Posterior vena cava (tissue), 2 donors: ENCODE data around the gene IFNL2. TPM values are rescaled to one million over a fixed set of nuclear protein-coding genes. Genes with fewer than 3 reads are reported as not detected.

Experiments used
- DNase-seq: peaks from one replicate; pipeline ENCODE4 v3.0.0-alpha.2; 2020; ENCODE audit warnings: low spot score
- intact Hi-C, 2 donors: fragments of 100-400 bp; cut with DNase I; formaldehyde crosslinking; loops; one replicate each; pipeline versions ENCODE4 v1.14.1 to v1.14.2; 2022 to 2023
- total RNA-seq, 2 donors: library from RNA; stranded (reverse); fragmentation: NEBNext Ultra II Directional; extraction: Animal tissue kit (Norgen Biotek cat#: 25700); gene quantifications; one replicate each; pipeline ENCODE4 v1.2.1, GENCODE V29; 2021
- donor health status: DM: yes; HTN: yes; CAD: no.
- donor health status: DM: yes; HTN: yes; CAD: no.

IFNL2 gene
- total RNA-seq, 2 donors from 2014 or later: not detected

DNA sequence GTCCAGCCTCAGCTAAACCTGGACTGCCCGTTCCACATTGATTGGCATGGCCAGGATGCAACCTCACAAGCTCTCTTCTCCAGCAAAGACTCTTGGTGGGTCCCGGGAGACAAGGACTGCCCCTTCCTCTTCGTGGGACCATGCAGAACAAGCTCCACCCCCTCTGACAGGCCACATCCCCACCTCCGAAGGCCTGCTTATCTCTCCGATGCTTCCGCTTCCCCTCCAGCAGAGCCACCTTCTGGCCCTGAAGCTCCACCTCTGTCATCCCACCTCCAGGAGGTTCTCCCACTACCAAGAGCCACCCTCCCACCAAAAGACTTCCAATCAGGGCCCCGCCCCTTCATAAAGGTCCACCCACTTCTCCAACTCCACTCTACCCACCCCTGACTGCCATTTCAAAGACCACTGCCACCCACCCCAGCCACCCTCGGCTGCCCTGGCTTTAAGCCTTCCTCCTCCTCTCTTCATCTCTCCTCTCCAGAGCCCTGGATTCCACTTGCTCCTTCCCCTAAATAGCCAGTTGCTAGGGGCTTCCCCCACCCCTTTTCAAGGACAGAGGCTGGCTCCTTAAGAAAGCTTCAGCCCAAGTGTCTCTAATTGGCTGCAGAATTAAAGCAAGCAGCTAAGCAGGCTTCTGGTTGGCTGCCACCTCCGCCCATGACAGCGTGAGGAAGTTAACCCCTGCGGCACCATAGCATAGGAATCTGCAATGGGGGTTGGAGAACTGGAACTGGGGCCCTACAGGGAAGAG lies 42.5 kb downstream of the IFNL2 start:
- DNase-seq: peak; percentile 31
- intact Hi-C loops: no loop called here

DNA sequence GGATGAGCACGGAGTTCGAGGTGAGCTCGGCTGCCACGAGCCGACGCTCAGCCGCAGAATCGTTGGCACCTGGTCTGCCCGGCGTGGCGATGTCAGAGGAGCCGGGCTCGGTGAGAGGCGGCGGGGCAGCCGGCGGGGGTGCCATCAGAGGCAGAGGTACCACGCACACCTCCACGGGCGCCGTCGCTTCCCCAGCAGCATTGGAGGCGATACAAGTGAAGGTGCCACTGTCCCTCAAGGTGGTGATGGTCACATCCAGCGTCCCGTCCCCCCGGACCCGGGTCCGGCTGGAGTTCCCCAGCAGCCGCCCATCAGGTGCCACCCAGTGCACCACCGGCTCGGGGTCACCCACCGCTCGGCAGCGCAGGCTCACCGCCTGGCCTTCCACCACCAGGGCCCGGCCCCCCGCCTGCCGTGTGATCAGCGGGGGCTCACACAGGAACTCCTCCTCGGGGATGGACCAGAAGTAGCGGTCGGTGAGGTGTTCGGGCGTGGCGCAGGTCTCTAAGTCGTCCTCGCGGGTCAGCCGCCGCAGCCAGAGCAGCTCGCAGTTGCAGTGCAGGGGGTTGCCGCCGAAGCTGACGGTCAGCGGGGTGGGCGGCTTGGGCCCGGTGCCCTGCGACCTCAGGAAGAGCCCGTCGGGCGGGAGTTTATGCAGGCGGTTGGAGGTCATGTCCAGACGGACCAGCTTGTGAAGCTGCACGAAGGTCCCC lies 46.0 kb downstream of the IFNL2 start:
- intact Hi-C loops: no loop called here

DNA sequence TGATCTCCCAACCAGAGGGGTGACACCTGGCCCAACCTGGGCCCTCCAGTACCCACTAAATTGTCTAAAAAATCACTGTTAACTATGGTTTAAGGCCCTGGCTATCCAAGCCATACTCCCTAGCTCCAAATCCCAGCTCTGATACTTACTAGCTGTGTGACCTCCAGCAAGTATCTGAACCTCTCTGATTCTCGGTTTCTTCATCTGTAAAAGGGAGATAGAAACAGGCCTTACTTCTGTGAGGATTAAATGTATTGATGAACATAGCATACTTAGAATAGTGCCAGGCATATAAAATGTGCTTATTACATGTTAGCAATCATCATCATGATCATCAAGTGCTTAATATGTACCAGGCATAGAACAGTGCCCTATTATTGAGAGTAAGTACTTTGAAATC lies 47.7 kb downstream of the IFNL2 start:
- DNase-seq: no peak

More for the DNA sequence above, 46.0 kb downstream of the IFNL2 start:
- DNase-seq: no peak

DNA sequence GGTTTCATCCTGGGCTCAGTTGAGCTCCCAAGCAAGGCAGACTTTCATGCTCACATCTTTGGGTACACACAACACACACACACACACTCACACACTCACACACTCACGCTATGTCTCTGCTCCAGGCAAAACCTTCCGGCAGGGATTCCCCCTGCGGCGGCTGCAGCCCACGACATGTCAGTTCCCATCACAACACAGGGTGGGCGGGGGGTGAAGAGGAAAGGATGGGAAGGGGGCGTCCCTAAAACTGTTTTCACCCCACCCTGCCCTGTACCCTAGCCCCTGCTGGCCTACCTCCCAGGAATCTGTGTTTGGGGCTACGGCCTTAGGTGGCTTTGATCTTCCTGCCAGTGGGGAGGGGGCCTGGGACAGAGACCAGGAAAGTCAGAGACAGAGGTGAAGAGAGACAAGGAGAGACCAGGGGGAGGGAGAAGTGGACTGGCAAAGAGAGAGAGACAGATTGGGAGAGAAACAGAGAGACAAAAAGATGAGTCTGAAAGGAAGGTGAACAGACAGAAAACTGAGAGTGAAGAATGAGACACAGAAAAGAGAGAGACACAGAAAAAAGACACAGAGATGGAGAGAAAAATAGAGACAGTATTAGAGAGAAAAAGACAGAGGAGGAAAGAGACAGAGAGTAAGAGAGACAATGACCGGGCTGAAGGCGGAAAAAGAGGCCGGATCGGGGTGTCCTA lies 48.6 kb downstream of the IFNL2 start:
- intact Hi-C loops: no loop called here
- no peak for DNase-seq

More for the DNA sequence above, 47.7 kb downstream of the IFNL2 start:
- intact Hi-C loops: no loop called here

DNA sequence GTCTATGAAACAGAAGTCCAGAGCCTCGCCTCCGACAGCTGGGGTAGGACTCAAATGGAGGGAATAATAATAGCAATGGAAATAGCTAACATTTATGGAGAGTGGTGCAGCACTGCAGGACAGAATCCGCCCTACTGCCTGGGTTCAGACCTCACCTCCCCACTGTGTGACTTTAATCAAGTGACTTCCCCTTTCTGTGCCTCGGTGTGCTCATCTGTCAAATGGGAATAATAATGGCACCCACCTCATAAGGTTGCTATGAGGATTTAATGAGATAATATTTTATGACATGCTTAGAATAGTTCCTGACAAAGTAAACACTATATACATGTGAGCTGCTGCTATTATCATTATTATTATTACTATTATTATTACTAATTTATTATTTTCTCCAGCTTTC lies 49.3 kb downstream of the IFNL2 start:
- intact Hi-C loops: no loop called here
- no peak for DNase-seq

DNA sequence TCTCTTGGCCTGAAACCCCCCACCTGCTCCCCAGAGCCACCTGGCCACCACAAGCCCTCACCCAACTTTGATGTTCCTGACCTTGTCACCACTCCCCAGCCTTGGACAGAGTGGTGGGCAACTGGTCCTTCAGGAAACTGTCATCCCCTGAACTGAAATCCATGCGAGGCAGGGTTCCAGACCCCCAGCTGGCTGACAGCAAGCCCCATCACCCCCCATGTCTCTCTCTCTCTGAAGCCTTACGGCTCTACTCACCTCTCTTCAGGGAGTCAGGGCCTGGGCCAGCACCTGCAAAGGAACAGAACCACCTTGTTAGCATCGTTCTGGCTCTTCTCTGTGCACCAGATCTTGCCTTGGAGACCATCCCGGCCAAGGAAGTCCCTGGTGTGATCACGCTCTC lies 49.9 kb downstream of the IFNL2 start:
- intact Hi-C loops: no loop called here
- no peak for DNase-seq

DNA sequence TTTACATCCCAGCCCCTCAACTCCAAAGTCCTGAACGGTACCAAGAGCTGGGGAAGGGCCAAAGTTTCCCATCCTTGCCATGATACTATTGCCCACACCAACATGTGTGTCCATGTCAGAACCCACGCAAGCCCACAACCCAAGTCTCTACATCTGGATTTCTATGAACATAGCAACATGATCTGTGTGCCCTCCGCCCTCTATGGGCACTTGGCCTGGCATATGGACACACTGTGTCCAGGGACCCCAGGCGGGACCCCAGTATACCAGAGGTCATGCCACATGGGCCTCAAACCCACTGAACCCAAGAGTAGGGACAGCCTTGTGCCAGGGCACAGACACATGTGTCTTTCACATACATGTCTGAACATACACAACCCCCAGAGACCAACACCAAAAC lies 50.5 kb downstream of the IFNL2 start:
- intact Hi-C loops: no loop called here
- DNase-seq: no peak

DNA sequence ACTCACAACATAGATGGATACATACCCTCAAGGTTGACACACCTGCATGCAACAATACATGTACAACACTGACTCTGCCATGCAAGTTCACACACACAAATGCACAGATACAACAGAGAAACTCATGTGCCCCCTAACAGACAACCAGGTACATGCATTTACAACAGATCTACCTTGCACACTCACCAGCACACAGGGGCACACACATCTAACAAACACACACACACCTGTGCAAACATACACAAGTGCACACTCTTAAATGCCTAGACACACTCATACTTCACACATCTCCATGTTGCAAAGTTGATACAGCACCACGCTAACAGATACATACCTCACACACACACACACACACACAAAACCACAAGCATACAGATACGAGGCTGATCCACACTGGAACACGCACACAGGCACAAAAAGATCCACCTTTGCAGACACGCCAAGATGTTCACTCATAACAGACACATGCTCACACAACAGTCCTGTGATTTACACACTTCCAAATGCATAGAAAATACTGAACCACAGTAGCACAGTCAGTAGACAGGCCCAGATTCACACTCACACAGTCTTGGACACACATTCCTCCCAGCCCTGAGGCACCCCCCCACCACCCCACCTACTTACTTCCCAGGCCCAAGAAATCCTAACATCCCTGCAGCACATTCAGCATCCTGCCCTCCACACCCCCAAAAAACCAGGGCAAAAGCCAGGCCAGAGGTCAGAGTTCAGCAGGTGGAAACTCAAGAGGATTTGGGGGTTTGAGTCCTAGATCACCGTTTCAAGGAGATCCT lies 51.1 kb downstream of the IFNL2 start:
- no peak for DNase-seq
- intact Hi-C loops: no loop called here

Other genes starting within 250 kb of the IFNL2 start
- gene FBXO27, start 235.8 kb upstream of the IFNL2 start, total RNA-seq: 10 to 100 TPM in 1 of 2 donors, 1 to 10 TPM in 1; 8.5 to 10.0 TPM
- not detected for gene ACP7, start 184.0 kb upstream of the IFNL2 start, total RNA-seq
- gene PAK4, start 142.6 kb upstream of the IFNL2 start, total RNA-seq: 10 to 100 TPM; 15.0 to 17.3 TPM
- not detected for gene NCCRP1, start 71.4 kb upstream of the IFNL2 start, total RNA-seq
- gene SYCN, start 64.1 kb upstream of the IFNL2 start, total RNA-seq: not detected
- gene IFNL3, start 23.4 kb upstream of the IFNL2 start, total RNA-seq: not detected
- gene IFNL4, start 19.5 kb upstream of the IFNL2 start, total RNA-seq: not detected
- gene IFNL1, start 28.0 kb downstream of the IFNL2 start, total RNA-seq: not detected
- gene LRFN1, start 52.5 kb downstream of the IFNL2 start, total RNA-seq: under 1 TPM; 0.29 to 0.32 TPM
- 10 to 100 TPM; 35.0 to 48.4 TPM for gene GMFG, start 67.6 kb downstream of the IFNL2 start, total RNA-seq
- 100 to 1,000 TPM in 1 of 2 donors, 10 to 100 TPM in 1; 74.5 to 119 TPM for gene SAMD4B, start 74.0 kb downstream of the IFNL2 start, total RNA-seq
- 10 to 100 TPM; 26.0 to 28.5 TPM for gene PAF1, start 122.7 kb downstream of the IFNL2 start, total RNA-seq
- 10 to 100 TPM; 32.7 to 33.3 TPM for gene MED29, start 123.0 kb downstream of the IFNL2 start, total RNA-seq
- 100 to 1,000 TPM; 258 to 509 TPM for gene ZFP36, start 138.5 kb downstream of the IFNL2 start, total RNA-seq
- 10 to 100 TPM; 38.1 to 48.6 TPM for gene PLEKHG2, start 144.3 kb downstream of the IFNL2 start, total RNA-seq
- gene RPS16, start 167.6 kb downstream of the IFNL2 start, total RNA-seq: 1,000 to 10,000 TPM; 1,159 to 1,295 TPM
- gene SUPT5H, start 177.2 kb downstream of the IFNL2 start, total RNA-seq: 10 to 100 TPM; 67.0 to 74.9 TPM
- gene TIMM50, start 212.4 kb downstream of the IFNL2 start, total RNA-seq: 10 to 100 TPM; 44.5 to 45.5 TPM
- gene DLL3, start 230.6 kb downstream of the IFNL2 start, total RNA-seq: not detected
- not detected for gene SELENOV, start 246.7 kb downstream of the IFNL2 start, total RNA-seq